Peyer's patch (tissue), 4 donors: ENCODE results near the gene KRT6C. TPM values are rescaled to one million over a fixed set of nuclear protein-coding genes. Genes with fewer than 3 reads are reported as not detected.

ENCODE experiments used
- DNase-seq, 3 donors: peaks; one replicate each; pipeline ENCODE4 v3.0.0-alpha.2; 2017 to 2019
- H3K27ac ChIP-seq, 4 donors: fragments of 200-600 bp; sonication (generic); one replicate each; pipeline ENCODE4 v1.5.1; 2016 to 2019
- H3K27me3 ChIP-seq, 2 donors: fragments of 200-600 bp; sonication (generic); one replicate each; pipeline ENCODE4 v1.5.1; 2019
- H3K36me3 ChIP-seq, 3 donors: fragments of 200-600 bp; sonication (generic); one replicate each; pipeline ENCODE4 v1.5.1; 2016 to 2019
- H3K4me1 ChIP-seq, 4 donors: fragments of 200-600 bp; sonication (generic); one replicate each; pipeline ENCODE4 v1.5.1; 2016 to 2019
- H3K4me3 ChIP-seq, 4 donors: fragments of 200-600 bp; sonication (generic); 1 replicate in 3 of 4; 2 replicates in 1 of 4; pipeline ENCODE4 v1.5.1; 2016 to 2019; ENCODE audit warnings: mild to moderate bottlenecking in 1 of 4
- H3K9me3 ChIP-seq, 4 donors: fragments of 200-600 bp; sonication (generic); one replicate each; pipeline ENCODE4 v1.5.1; 2016 to 2019; ENCODE audit warnings: mild to moderate bottlenecking in 1 of 4
- CTCF ChIP-seq, 6 experiments: fragments of 450-650 bp in 4 of 6; fragments of 200-600 bp in 2 of 6; sonication (generic) in 1 of 6; IDR thresholded peaks; one replicate each; pipeline ENCODE4 v1.5.1; 2017 to 2019; ENCODE audit warnings: antibody characterized with exemption in 6 of 6, mild to moderate bottlenecking in 3 of 6, moderate library complexity in 1 of 6
- POLR2A ChIP-seq, 2 donors: fragments of 450-650 bp; IDR thresholded peaks; one replicate each; pipeline ENCODE4 v1.5.1; 2017; ENCODE audit warnings: antibody characterized with exemption in 2 of 2, mild to moderate bottlenecking in 2 of 2, moderate library complexity in 2 of 2
- total RNA-seq, 4 donors: library from RNA; depleted of rRNA; stranded (reverse); fragments of >200 nt; gene quantifications; one replicate each; pipeline ENCODE4 v1.1.0, GENCODE V29; 2016

The KRT6C gene
- total RNA-seq, 4 donors from 2014 or later = 0.67 TPM; not detected in 3

- H3K27ac ChIP-seq = peak overlapping the region in 1 of 4 donors; percentile 38
- no peak for DNase-seq
- TF ChIP-seq CTCF (IDR thresholded peaks at IDR 0.05) (no peak), POLR2A (IDR thresholded peaks at IDR 0.05) (no peak)
These were observed 36.7 kb downstream of the KRT6C start for GRCh38 chr12:52436828-52437474.

DNA sequence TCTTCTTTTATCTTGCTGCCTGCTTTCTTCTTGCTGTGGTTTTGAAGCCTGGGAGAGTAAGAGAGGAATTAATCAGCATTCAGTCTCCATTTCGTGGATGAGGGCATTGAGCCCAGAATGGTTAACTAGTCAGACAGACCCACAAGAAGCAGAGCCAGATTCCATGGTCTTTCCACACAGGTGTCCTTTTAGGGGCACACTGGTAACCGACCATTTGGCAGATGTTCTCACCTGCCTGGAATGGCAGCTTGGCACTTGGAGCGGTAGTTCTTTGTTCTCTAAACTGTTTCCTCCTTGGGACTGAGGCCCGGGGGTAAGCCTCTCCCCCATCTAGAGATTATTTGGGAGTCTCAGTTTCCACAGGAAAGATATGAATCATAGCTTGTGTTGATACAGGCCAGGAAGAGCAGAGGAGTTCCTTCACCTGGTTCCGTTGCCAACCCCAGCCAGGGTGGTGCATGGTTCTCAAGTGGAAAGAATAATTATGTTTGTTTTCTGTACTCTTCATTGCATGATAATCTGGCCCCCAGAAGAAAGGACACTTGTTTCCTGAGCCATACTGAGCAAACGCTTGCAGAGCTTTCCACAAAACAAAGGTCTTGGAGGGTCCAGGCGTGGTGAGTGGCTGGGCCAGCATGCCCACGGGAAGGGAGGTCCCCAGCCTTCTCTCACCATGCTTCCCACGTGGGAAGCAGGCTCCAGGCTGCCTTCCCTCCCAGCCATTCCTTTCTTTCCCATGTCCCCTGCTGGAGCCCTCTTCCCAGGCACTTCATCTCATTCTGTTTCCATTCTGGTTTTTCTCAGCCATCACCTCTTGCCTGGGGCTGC is 37.4 kb downstream of the KRT6C start:
- DNase-seq = no peak
- no peak for TF ChIP-seq CTCF (IDR thresholded peaks at IDR 0.05)
- no peak for TF ChIP-seq POLR2A (IDR thresholded peaks at IDR 0.05)
- no peaks in the 10 kb centered on the region for H3K9me3 ChIP-seq
- H3K4me1 ChIP-seq = peaks cover 0 to 9% (median 0%) of the 10 kb centered on the region in 4 donors
- H3K36me3 ChIP-seq = no peaks in the 10 kb centered on the region
- no peak overlapping the region for H3K4me3 ChIP-seq
- H3K27me3 ChIP-seq = no peaks in the 10 kb centered on the region
- H3K27ac ChIP-seq = peak overlapping the region in 1 of 4 donors; percentile 38

More at GRCh38 chr12:52436828-52437474, 36.7 kb downstream of the KRT6C start:
- Histone ChIP-seq H3K4me3 (no peak overlapping the region), H3K4me1 (peaks cover 0 to 15% (median 0%) of the 10 kb centered on the region in 4 donors), H3K36me3 (no peaks in the 10 kb centered on the region), H3K9me3 (no peaks in the 10 kb centered on the region), H3K27me3 (no peaks in the 10 kb centered on the region)

- Histone ChIP-seq H3K9me3 (no peaks in the 10 kb centered on the region), H3K36me3 (no peaks in the 10 kb centered on the region), H3K27me3 (no peaks in the 10 kb centered on the region), H3K4me3 (no peak overlapping the region), H3K27ac (no peak overlapping the region), H3K4me1 (peaks cover 0 to 9% (median 0%) of the 10 kb centered on the region in 4 donors)
- TF ChIP-seq POLR2A (IDR thresholded peaks at IDR 0.05) (no peak), CTCF (IDR thresholded peaks at IDR 0.05) (no peak)
- DNase-seq = no peak
These were observed 38.0 kb downstream of the KRT6C start for GRCh38 chr12:52435659-52435999.

DNA sequence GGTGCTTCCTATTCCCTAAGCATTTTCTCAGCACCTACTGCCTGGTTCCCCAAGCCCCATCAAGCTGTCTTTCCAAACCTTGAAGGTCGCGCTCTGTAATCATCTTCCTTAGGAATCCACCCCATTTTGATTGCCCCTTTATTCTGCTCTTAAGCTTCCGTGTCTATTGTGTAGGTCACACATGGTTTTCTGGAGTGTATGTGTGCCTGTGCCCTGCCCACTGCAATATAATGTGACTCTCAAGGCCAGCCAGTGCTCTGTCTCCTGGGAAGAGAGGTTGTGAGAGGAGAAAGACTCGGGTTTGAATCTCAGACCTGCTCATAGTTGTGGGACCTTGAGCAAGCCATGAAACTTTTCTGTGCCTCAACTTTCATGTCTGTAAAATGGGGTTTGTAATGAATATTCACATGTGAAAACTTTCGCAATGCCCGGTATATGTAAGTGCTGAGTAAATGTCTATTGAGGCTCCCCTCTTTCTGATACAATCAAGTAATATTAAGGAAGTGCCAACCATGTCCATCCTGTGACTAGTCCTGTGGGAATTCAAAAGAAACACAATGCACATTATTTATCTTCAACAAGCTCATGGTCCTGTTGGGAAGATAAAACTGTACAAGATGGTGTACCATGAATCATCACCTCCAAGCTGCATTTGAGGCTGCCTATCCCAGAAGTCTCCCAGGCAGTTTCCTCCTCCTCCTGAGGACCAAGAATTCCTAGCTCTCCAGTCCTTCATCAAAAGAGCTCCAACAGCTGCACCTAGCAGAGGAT is 38.7 kb downstream of the KRT6C start:
- no peak for DNase-seq
- TF ChIP-seq CTCF (IDR thresholded peaks at IDR 0.05) (no peak), POLR2A (IDR thresholded peaks at IDR 0.05) (no peak)
- Histone ChIP-seq H3K4me3 (no peak overlapping the region), H3K36me3 (no peaks in the 10 kb centered on the region), H3K4me1 (peaks cover 0 to 9% (median 0%) of the 10 kb centered on the region in 4 donors), H3K9me3 (no peaks in the 10 kb centered on the region), H3K27me3 (no peaks in the 10 kb centered on the region), H3K27ac (no peak overlapping the region)

DNA sequence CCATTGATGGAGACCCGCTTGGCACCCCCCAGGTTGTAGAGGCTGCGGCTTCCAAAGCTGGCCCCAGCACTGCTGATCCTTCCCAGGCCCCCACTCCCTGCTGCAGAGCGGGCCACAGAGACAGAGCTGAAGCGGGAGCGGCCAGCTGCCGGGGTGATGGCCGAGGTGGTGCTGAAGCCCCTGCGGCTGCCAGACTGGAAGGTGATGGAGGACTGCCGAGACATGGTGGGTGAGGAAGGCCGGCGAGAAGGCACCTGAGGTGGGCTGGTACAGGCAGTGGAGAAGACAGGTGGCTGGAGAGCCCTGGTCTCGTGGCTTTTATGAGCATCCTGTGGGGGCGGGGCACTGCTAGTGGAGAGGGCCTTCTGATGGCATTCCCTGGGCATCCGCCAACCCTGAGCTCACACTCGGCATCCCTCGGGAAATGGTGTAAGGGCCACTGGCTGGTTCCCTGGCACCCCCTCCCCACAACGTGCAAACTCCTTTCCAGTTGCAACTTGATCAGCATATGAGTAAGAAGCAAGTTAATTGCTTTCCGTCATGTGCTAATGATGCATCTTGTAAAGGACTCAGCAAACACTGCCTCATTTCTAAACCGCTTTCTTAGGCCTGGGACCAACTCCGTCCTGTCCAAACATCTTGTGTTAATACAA is 39.4 kb downstream of the KRT6C start, which contains the start of gene KRT75:
KRT75 (minus strand) TSS at position 291 of the 653 bp plus-strand sequence; CDS start at position 224, 67 bp downstream.
- Histone ChIP-seq H3K27ac (no peak within 1 kb of the TSS), H3K27me3 (no peaks in the 10 kb centered on the region), H3K4me3 (no peak within 1 kb of the TSS), H3K9me3 (no peaks in the 10 kb centered on the region), H3K4me1 (peaks cover 0 to 9% (median 0%) of the 10 kb centered on the region in 4 donors), H3K36me3 (no peaks in the 10 kb centered on the region)
- TF ChIP-seq POLR2A (IDR thresholded peaks at IDR 0.05) = no peak
- no peak for TF ChIP-seq CTCF (IDR thresholded peaks at IDR 0.05)
- DNase-seq = no peak
